Activated CD8-positive, alpha-beta memory T cell treated with anti-CD3 and anti-CD28 coated beads for 24 hours (primary cell): Measurements from ENCODE around the gene SAMMSON.

ENCODE experiments used
- DNase-seq: peaks from one replicate; pipeline ENCODE4 v3.0.0-alpha.2; 2020

SAMMSON gene

GRCh38 chr3:70020906-70021660 lies 21.6 kb downstream of the SAMMSON start:
- DNase-seq, result no peak

- no peak for DNase-seq
These were observed 28.8 kb downstream of the SAMMSON start for GRCh38 chr3:70028361-70028760.

- no peak for DNase-seq
These were observed 39.2 kb downstream of the SAMMSON start for GRCh38 chr3:70038693-70039092.

- no peak for DNase-seq
These were observed 40.9 kb downstream of the SAMMSON start for GRCh38 chr3:70040386-70040785.

- DNase-seq, result no peak
These were observed 43.1 kb downstream of the SAMMSON start for GRCh38 chr3:70042641-70043040.

GRCh38 chr3:70049761-70050160 lies 50.2 kb downstream of the SAMMSON start:
- DNase-seq, result no peak

- no peak for DNase-seq
These were observed 53.8 kb downstream of the SAMMSON start for GRCh38 chr3:70053293-70053692.

- no peak for DNase-seq
These were observed 56.5 kb downstream of the SAMMSON start for GRCh38 chr3:70056081-70056480.

- no peak for DNase-seq
These were observed 57.9 kb downstream of the SAMMSON start for GRCh38 chr3:70057426-70057825.

- no peak for DNase-seq
These were observed 61.6 kb downstream of the SAMMSON start for GRCh38 chr3:70061096-70061495.

GRCh38 chr3:70064194-70064779 lies 64.8 kb downstream of the SAMMSON start:
- DNase-seq, result no peak

- no peak for DNase-seq
These were observed 66.2 kb downstream of the SAMMSON start for GRCh38 chr3:70065696-70066253.

GRCh38 chr3:70067860-70068521 lies 68.5 kb downstream of the SAMMSON start:
- DNase-seq, result no peak

- DNase-seq, result no peak
These were observed 70.0 kb downstream of the SAMMSON start for GRCh38 chr3:70069557-70069956.

- no peak for DNase-seq
These were observed 71.6 kb downstream of the SAMMSON start for GRCh38 chr3:70071138-70071537.

- DNase-seq, result no peak
These were observed 72.6 kb downstream of the SAMMSON start for GRCh38 chr3:70072180-70072579.

- DNase-seq, result no peak
These were observed 73.2 kb downstream of the SAMMSON start for GRCh38 chr3:70072754-70073153.

- no peak for DNase-seq
These were observed 75.6 kb downstream of the SAMMSON start for GRCh38 chr3:70075101-70075500.

- no peak for DNase-seq
These were observed 76.9 kb downstream of the SAMMSON start for GRCh38 chr3:70076396-70076795.

GRCh38 chr3:70078778-70079177 lies 79.2 kb downstream of the SAMMSON start:
- no peak for DNase-seq

GRCh38 chr3:70085613-70086012 lies 86.1 kb downstream of the SAMMSON start:
- DNase-seq, result no peak

- no peak for DNase-seq
These were observed 86.8 kb downstream of the SAMMSON start for GRCh38 chr3:70086336-70086735.

GRCh38 chr3:70090322-70090913 lies 90.9 kb downstream of the SAMMSON start:
- no peak for DNase-seq

GRCh38 chr3:70094197-70094596 lies 94.7 kb downstream of the SAMMSON start:
- DNase-seq, result no peak
